HG02938 (cell line): ENCODE results near the gene FGF23.
A peak's percentile ranks its signal among the peaks of the same experiment; 100 is the strongest.

Experiments used
- ATAC-seq: cut with Tn5 transposase; IDR thresholded peaks from one replicate; pipeline ENCODE4 v1.9.1; 2021; ENCODE audit warnings: mild to moderate bottlenecking, moderate library complexity; ENCODE audit not compliant: unreplicated experiment

FGF23 gene

DNA sequence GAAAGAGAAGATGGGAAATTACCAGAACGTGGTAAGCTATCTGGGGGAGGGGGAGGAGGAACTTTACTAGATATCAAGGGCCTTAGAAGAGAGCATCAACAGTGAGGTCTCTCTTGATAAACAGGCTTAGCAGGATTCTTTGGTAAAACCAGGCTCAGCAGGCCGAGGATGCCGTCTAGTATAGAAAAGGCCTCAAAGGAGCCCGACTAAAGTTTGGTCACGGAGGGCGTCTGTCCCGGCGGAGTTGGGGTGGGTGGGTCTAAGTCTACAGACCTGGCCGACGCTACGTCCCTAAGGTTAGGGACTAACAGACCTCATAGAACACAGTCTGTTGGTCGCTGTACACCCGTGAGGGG, 59.0 kb downstream of the FGF23 start:
- peak; percentile 43 for ATAC-seq
